GM23338 (cell line): Measurements from ENCODE around the gene FKBP10.

ENCODE experiments used
- CREB1 ChIP-seq: fragments of 250-450 bp; sonication (Bioruptor Pico); IDR thresholded peaks from 2 replicates; pipeline ENCODE4 v1.5.0; 2020; ENCODE audit warnings: low read depth, mild to moderate bottlenecking, moderate library complexity
- CTCF ChIP-seq, 2 experiments: fragments of 200-600 bp in 1 of 2; sonication (generic) in 1 of 2; conservative IDR thresholded peaks; 2 replicates each; pipeline versions ENCODE4 v1.5.1 to v1.6.1; 2016 to 2017; ENCODE audit warnings: antibody characterized with exemption in 2 of 2, low read depth in 2 of 2, mild to moderate bottlenecking in 2 of 2, moderate library complexity in 1 of 2
- ETS1 ChIP-seq: IDR thresholded peaks from 2 replicates; pipeline ENCODE4 v1.6.1; 2016; ENCODE audit warnings: antibody characterized with exemption
- EZH2 ChIP-seq: fragments of 200-600 bp; sonication (generic); IDR thresholded peaks from one replicate; pipeline ENCODE4 v1.8.0; 2017; ENCODE audit warnings: antibody characterized with exemption, mild to moderate bottlenecking, low read depth; ENCODE audit not compliant: unreplicated experiment
- EZH2phosphoT487 ChIP-seq: fragments of 200-600 bp; sonication (generic); IDR thresholded peaks from one replicate; pipeline ENCODE4 v1.8.1; 2018; ENCODE audit warnings: antibody characterized with exemption; ENCODE audit not compliant: unreplicated experiment
- JUNB ChIP-seq: IDR thresholded peaks from one replicate; pipeline ENCODE4 v1.6.1; 2016; ENCODE audit warnings: antibody characterized with exemption; ENCODE audit not compliant: unreplicated experiment
- NANOG ChIP-seq: IDR thresholded peaks from 2 replicates; pipeline ENCODE4 v1.6.1; 2016; ENCODE audit warnings: antibody characterized with exemption, borderline replicate concordance
- POLR2AphosphoS5 ChIP-seq: IDR thresholded peaks from 2 replicates; pipeline ENCODE4 v1.6.1; 2016; ENCODE audit warnings: antibody characterized with exemption, low read depth
- REST ChIP-seq: IDR thresholded peaks from one replicate; pipeline ENCODE4 v1.6.1; 2018; ENCODE audit warnings: antibody characterized with exemption; ENCODE audit not compliant: unreplicated experiment
- STAT1 ChIP-seq: IDR thresholded peaks from one replicate; pipeline ENCODE4 v1.6.1; 2016; ENCODE audit warnings: antibody characterized with exemption; ENCODE audit not compliant: unreplicated experiment
- ZNF114 ChIP-seq: fragments of 250-450 bp; sonication (Bioruptor Pico); IDR thresholded peaks from 2 replicates; pipeline ENCODE4 v1.5.0; 2020; ENCODE audit warnings: mild to moderate bottlenecking, moderate library complexity
- ZNF331 ChIP-seq: fragments of 250-450 bp; sonication (Bioruptor Pico); IDR thresholded peaks from 2 replicates; pipeline ENCODE4 v1.5.0; 2020; ENCODE audit warnings: low read depth, mild to moderate bottlenecking, moderate library complexity

GRCh38 chr17:41824086-41824485, 11.3 kb downstream of the FKBP10 start:
- TF ChIP-seq CTCF (conservative IDR thresholded peaks at IDR 0.05; ENCODE audit: low read depth in 2 of 2) (no peak), REST (no peak), EZH2phosphoT487 (no peak), EZH2 (no peak), CREB1 (CRISPR knock-in tag) (no peak), STAT1 (no peak), POLR2AphosphoS5 (no peak), JUNB (no peak), NANOG (no peak), ZNF114 (CRISPR knock-in tag) (no peak), ZNF331 (CRISPR knock-in tag) (no peak), ETS1 (no peak)
